LNCaP clone FGC (cell line): ENCODE measurements around the gene MAST3.

Experiments
- DNase-seq: peaks from one replicate; pipeline ENCODE4 v3.0.0-alpha.2; 2011; ENCODE audit warnings: low read depth
- H3K4me3 ChIP-seq: 2 replicates; pipeline ENCODE4 v1.5.1; 2011; ENCODE audit warnings: mild to moderate bottlenecking, low read depth, low read length, control low read depth
- CTCF ChIP-seq: IDR thresholded peaks from 2 replicates; pipeline ENCODE4 v1.5.1; 2012; ENCODE audit warnings: mild to moderate bottlenecking; ENCODE audit not compliant: control insufficient read depth, insufficient read depth; ENCODE audit errors: extremely low read depth

The MAST3 gene

GRCh38 chr19:18119013-18119716, 21.6 kb downstream of the MAST3 start:
- DNase-seq = no peak
- peak overlapping the region; percentile 82 for H3K4me3 ChIP-seq
- TF ChIP-seq CTCF = no peak

GRCh38 chr19:18119717-18120105, 22.1 kb downstream of the MAST3 start:
- no peak overlapping the region for H3K4me3 ChIP-seq
- no peak for DNase-seq
- TF ChIP-seq CTCF = no peak

GRCh38 chr19:18120127-18120526, 22.5 kb downstream of the MAST3 start:
- DNase-seq = no peak
- TF ChIP-seq CTCF = no peak
- no peak overlapping the region for H3K4me3 ChIP-seq

GRCh38 chr19:18121166-18121565, 23.6 kb downstream of the MAST3 start:
- no peak overlapping the region for H3K4me3 ChIP-seq
- no peak for DNase-seq
- TF ChIP-seq CTCF = no peak

GRCh38 chr19:18122424-18122823, 24.8 kb downstream of the MAST3 start:
- TF ChIP-seq CTCF = no peak
- no peak for DNase-seq
- H3K4me3 ChIP-seq = no peak overlapping the region

GRCh38 chr19:18122860-18123795, 25.6 kb downstream of the MAST3 start:
- no peak for DNase-seq
- no peak overlapping the region for H3K4me3 ChIP-seq
- TF ChIP-seq CTCF = no peak
